Activated CD8-positive, alpha-beta memory T cell treated with anti-CD3 and anti-CD28 coated beads, Interleukin-2, amount 50 U/mL, for 48 hours (primary cell): ENCODE results near the gene TMEM178B.

Experiments
- DNase-seq: peaks from one replicate; pipeline ENCODE4 v3.0.0-alpha.2; 2020

TMEM178B gene

GRCh38 chr7:141271451-141271850 is 197.6 kb downstream of the TMEM178B start:
- no peak for DNase-seq

DNA sequence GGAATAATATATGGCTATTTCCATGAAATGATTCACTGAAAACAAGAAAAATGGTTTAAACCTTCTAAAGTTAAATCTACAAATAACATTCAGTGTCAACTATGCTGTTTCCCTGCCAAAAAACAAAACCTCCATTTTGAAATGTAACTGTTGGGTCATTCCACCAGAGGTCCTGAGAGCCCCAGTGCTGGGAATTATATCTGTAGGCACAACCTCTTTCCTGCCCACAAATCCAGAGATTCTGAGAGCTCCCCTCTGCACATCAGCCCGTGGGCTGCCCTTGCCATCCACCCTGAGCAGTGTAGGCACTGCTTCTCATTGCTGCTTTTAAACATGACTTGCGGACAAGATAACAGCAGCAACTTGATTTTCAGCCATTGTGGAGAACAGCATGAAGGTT is 198.6 kb downstream of the TMEM178B start:
- DNase-seq, result no peak

GRCh38 chr7:141275350-141275749 is 201.5 kb downstream of the TMEM178B start:
- DNase-seq, result no peak

DNA sequence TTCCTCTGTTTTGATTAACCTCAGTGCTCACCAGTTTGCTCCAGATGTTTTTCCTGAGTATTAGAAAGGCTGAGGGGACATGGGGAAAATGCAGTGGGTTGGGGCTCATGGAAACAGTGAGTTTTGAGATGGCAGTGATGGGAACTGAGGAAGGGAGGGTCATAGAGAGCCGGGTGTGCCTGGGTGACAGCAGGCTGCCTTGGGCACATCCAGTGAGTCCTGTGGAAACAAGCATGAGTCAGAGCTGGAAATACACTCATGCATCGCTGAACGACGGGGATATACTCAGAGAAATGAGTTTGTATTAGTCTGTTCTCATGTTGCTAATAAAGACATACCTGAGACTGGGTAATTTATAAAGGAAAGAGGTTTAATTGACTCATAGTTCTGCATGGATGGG is 202.2 kb downstream of the TMEM178B start:
- no peak for DNase-seq

DNA sequence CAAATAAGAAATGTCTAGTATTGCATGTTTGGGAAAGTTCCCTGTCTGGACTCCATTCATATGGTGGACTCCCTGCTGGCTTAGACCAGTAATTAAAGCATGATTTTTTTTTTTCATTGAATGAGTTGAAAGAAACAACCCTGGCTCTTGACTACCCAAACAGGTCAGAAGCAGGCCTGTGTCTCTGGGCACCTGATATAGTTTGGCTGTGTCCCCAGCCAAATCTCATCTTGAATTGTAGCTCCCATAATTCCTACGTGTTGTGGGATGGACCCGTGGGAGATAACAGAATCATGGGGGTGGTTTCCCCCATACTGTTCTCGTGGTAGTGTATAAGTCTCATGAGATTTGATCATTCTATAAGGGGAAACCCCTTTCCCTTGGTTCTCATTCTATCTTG is 206.2 kb downstream of the TMEM178B start:
- no peak for DNase-seq

DNA sequence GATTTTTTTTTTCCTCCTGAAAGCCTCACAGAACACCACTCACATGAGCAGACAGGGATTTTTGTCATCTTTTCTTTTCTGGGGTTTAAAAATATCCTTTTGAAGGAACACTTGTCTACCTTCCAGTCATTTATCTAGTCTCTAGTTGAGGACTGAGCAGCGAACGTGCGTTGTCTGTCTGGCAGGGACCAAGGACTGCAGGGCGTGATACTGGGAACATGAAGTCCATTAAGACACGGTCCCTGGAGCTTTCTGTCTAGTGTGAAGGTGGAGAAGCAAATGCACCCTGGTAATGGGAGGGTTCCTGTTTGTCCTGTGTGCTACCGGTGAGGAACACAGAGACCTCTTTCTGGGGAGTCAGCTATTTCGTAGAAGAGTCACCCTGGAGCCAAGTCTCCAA is 207.4 kb downstream of the TMEM178B start:
- no peak for DNase-seq

- DNase-seq, result no peak
Observed at GRCh38 chr7:141286522-141286921, 212.7 kb downstream of the TMEM178B start.

- no peak for DNase-seq
Observed at GRCh38 chr7:141287936-141288335, 214.1 kb downstream of the TMEM178B start.

- no peak for DNase-seq
Observed at GRCh38 chr7:141288626-141289025, 214.8 kb downstream of the TMEM178B start.

DNA sequence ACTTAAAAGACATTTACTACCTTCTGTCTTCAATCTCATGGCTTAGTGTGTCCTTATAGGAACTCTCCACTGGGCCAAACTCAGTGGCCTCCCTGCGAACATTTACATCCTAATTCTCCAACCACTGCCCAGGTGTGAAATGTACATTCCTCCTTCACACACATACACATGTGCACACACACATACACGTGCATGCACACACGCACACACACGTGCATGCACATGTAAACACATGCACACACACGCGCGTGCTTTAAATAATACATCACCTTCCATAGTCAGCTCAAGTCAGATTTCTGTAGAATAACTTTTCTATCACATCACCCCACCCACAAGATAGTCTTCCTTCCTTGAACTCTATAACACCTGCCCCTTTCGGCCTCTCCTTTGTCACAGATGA is 216.5 kb downstream of the TMEM178B start:
- DNase-seq, result no peak

- DNase-seq, result no peak
Observed at GRCh38 chr7:141290973-141291372, 217.1 kb downstream of the TMEM178B start.

DNA sequence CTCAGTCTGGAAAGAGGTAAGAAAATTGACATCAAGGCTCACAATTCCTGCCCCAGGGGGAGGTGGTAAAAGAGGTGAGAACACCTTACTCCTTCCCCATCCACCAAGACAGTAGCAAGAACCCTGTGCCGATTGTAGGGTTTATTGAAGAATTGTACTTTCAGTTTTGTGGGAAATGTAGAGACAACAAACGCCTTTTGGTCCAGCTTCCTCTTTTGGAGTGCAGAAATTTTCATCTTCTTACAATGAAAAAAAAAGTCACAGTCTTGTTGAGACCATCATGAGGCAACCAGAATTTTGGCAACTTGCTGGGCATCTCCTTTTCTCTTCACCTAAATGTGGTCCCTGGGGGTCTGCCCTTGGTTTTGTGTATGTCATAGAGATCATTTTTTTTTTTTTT is 217.7 kb downstream of the TMEM178B start:
- no peak for DNase-seq

DNA sequence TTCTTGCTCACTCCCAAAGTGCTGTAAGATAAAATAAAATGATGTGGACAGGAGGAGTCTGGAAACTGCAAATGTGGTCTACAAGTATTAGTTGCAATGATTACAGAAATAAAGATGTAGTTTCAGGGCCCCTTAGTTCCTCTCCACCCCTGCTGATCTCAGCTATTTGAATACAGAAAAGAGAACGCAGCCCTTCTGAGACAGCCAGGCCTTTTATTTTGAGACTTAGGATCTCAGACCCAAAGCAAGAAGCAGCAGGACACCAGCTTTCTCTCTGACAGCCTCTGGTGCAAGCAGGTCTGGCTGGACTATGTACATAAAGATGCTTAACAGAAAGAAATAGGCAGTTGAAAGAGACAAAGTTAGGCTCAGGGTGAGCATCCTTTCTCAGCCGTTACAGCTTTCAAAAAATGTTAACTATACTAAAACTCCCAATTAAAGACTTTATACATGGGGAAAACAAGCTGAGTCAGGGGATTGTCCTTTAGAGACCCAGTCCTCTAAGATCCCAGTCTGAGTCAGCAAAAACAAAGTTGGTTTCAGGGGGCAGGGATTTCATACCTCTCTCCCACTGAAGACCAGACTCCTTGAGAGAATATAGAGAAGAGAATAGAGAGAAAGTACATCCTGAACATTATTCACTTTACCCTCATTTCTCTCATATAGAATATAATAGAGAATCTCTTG is 220.4 kb downstream of the TMEM178B start:
- DNase-seq, result no peak

DNA sequence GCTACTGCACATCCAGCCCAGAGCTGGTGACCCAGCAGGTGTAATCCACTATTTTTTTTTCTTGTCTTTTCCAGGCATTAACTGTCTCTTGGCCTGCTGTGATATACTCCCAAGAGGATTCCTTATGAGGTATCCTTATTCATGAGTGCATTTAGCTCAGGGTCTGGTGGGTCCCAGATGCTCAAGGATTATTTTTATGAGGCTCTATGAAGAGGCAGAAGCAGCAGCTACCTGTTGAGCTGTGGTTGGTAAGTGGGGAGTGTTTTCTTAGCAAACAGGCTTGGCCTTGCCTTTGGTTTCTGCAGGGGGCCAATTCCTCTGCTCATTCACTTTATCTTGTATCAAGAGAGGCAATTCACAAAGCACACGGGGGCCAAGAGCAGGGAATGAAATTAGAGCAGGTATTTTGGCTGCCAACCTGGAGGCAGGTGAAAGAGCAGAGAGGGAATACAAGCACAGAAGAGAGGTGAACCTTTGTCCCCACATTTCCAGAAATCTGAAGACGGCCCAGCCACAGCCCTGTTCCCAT is 221.6 kb downstream of the TMEM178B start:
- no peak for DNase-seq

- DNase-seq, result no peak
Observed at GRCh38 chr7:141300816-141301215, 227.0 kb downstream of the TMEM178B start.

- no peak for DNase-seq
Observed at GRCh38 chr7:141301544-141301943, 227.7 kb downstream of the TMEM178B start.

DNA sequence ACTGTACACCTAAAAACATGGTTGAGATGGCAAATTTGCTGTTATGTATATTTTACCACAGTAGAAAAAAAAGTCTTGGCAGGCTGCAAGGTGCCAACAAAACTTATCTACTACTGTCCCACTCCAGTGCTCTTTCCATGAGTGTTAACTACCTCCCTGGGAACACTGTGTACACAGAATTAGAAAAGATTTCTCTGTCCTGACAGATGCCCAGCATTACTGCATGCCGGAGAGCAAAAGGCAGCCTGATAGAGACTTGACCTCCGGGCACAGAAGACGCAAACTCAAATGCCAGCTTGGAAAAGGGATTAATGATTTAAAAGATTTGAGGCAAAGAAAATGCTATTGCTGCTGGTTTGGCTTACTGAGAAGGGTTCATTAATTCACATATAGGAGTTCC is 228.8 kb downstream of the TMEM178B start:
- no peak for DNase-seq

DNA sequence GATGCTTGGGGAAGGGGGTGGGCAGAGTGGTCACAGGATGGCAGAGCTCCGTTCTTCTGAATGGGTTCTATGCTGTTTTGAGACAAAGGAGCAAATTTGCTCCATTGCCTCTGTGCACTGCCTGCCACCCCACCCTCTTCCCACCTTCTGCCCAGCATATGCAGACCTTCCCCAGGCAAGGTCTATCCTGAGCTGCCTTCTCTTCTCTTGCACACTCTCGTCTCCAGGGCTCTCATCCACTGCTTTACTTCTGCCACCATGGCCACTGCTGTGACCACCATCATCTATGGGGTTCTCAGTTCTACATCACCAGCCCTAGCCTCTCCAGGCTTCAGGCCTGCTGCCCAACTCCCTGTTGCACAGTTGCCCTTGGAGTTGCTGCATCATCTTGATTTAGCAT is 230.4 kb downstream of the TMEM178B start:
- DNase-seq, result no peak

GRCh38 chr7:141306081-141306480 is 232.2 kb downstream of the TMEM178B start:
- DNase-seq, result no peak

DNA sequence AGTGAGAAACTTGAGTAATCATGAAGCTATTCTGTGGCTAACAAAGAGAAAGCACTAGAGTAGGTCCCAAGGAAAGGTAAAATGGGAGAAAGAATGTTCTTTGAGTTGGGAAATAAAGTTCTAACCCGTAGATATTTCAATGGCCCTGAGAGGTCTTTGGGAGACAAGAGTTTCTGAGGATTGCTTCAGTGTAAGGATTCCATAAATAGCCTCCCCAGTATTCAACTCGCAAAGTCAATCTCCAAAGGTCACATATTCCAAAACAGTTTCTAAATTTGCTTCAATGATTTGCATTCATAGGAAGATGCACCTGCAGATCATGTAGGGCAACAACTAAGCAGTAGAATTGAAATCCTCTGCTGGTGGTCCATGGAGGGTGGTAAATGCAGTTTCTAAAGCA is 238.5 kb downstream of the TMEM178B start:
- no peak for DNase-seq

GRCh38 chr7:141312828-141313521 is 239.1 kb downstream of the TMEM178B start:
- no peak for DNase-seq

DNA sequence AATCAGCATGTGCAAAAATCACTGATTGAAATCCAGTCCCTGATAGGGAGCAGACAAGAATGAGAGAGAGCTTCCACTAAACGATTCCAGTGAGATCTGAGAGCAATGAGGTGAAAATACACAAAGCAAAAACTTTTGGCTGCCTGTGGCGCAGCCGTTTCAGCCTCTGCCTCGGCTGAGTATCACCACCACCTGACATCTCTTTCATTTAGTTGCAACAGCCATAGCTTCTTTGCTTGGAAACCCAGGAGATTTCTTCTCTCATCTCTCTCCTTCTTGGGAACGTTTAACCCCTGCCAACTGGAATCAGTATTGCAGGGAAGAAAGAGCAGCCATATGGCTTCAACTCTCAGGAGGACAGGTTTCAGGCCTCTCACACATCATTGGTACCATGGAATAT is 240.0 kb downstream of the TMEM178B start:
- DNase-seq, result no peak

DNA sequence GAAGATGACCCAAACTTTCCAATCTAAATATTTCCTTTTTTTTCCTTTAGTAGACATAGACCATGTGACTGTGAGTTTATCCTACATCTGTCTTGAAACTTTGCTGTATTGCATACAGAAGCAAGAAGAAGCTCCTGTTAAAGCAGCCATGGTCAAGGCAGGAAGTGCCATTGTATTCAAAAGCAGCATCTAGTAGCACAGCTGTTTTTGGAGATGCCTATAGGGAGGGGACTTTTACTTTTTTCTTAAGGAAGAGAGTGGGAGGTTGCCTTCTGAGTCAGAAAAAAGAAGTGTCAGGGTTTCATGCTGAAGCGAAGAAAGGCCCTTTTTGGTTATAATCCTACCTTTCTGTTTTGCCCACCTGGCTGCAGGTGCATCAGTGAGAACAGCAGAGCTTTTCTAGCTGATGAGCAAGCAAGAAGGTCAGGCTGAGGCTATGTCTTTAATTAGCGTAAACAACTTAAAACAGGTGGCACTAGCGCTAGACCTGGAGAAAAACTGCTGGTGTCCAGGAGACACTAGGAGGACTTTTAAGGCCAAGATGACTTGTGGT is 243.2 kb downstream of the TMEM178B start:
- no peak for DNase-seq

GRCh38 chr7:141320287-141320686 is 246.4 kb downstream of the TMEM178B start:
- DNase-seq, result no peak
